Body of pancreas (tissue), 4 donors: ENCODE measurements around the gene DDX1.

Source experiments
- CTCF ChIP-seq, 7 experiments: fragments of 450-650 bp in 4 of 7; fragments of 200-600 bp in 3 of 7; sonication (generic) in 3 of 7; IDR thresholded peaks; one replicate each; pipeline ENCODE4 v1.5.1; 2016 to 2019; ENCODE audit warnings: antibody characterized with exemption in 7 of 7
- POLR2A ChIP-seq, 3 donors: fragments of 450-650 bp; IDR thresholded peaks; one replicate each; pipeline ENCODE4 v1.6.1; 2016; ENCODE audit warnings: antibody characterized with exemption in 3 of 3, mild to moderate bottlenecking in 2 of 3

GRCh38 chr2:15599994-15600393 is 8.3 kb downstream of the DDX1 start:
- TF ChIP-seq POLR2A (IDR thresholded peaks at IDR 0.05) = no peak
- no peak for TF ChIP-seq CTCF (IDR thresholded peaks at IDR 0.05)
